Activated naive CD8-positive, alpha-beta T cell treated with anti-CD3 and anti-CD28 coated beads, Interleukin-2, amount 10 ng/mL, durations not matched to agents 7 days and 5 days (primary cell): ENCODE results near the gene DNAH14. TPM values are rescaled to one million over a fixed set of nuclear protein-coding genes. Genes with fewer than 3 reads are reported as not detected.
"Not testable (repeated sequence)": the region's sequence is repeated elsewhere in the genome, so short reads cannot be mapped to it uniquely, and the experiment has no call there.

Experiments
- ATAC-seq: fragments of 150-1000 bp; cut with Tn5 transposase; one replicate; pipeline ENCODE4 v1.10.0; 2021; ENCODE audit warnings: low read depth, moderate library complexity
- POLR2A ChIA-PET: fragments of 350-600 bp; sonication (Branson Sonifier 250); formaldehyde crosslinking; loops from one replicate; lab custom pipeline; 2021; ENCODE audit warnings: antibody characterized with exemption; lab: Charles Lee
- DNase-seq: peaks from one replicate; pipeline ENCODE4 v3.0.0; 2021
- H3K27ac Mint-ChIP-seq: one replicate; pipeline ENCODE4 v1.8.0; 2022; ENCODE audit warnings: mild to moderate bottlenecking, mixed read lengths
- H3K27me3 Mint-ChIP-seq: one replicate; pipeline ENCODE4 v1.8.0; 2022; ENCODE audit warnings: mild to moderate bottlenecking, moderate library complexity, mixed read lengths
- H3K36me3 Mint-ChIP-seq: one replicate; pipeline ENCODE4 v1.8.0; 2021; ENCODE audit warnings: mild to moderate bottlenecking, mixed read lengths
- H3K4me1 Mint-ChIP-seq: one replicate; pipeline ENCODE4 v1.8.0; 2021; ENCODE audit warnings: mixed read lengths
- H3K4me3 Mint-ChIP-seq: one replicate; pipeline ENCODE4 v1.8.0; 2022; ENCODE audit warnings: mild to moderate bottlenecking, moderate library complexity, mixed read lengths
- H3K9me3 Mint-ChIP-seq: one replicate; pipeline ENCODE4 v1.8.0; 2021; ENCODE audit warnings: mixed read lengths
- total RNA-seq, 2 experiments: library from RNA; stranded (reverse); gene quantifications; one replicate each; pipeline ENCODE4 v1.2.3, GENCODE V29; 2021

The DNAH14 gene
- total RNA-seq, 2 experiments from 2014 or later: not detected

- no peaks in the 10 kb centered on the region for H3K36me3 Mint-ChIP-seq
- ATAC-seq (no peak), DNase-seq (no peak)
- H3K4me3 Mint-ChIP-seq: no peak overlapping the region
- H3K27ac Mint-ChIP-seq: no peak overlapping the region
- H3K9me3 Mint-ChIP-seq: peaks cover 1% of the 10 kb centered on the region
- POLR2A ChIA-PET: no interaction called here
- no peaks in the 10 kb centered on the region for H3K4me1 Mint-ChIP-seq
- no peaks in the 10 kb centered on the region for H3K27me3 Mint-ChIP-seq
These were observed 134.2 kb downstream of the DNAH14 start for GRCh38 chr1:225063722-225064121.

GRCh38 chr1:225070972-225071371, 141.5 kb downstream of the DNAH14 start:
- POLR2A ChIA-PET: no interaction called here
- Mint-ChIP-seq H3K36me3 (no peaks in the 10 kb centered on the region), H3K27me3 (no peaks in the 10 kb centered on the region), H3K27ac (no peak overlapping the region), H3K9me3 (peaks cover 16% of the 10 kb centered on the region), H3K4me3 (no peak overlapping the region), H3K4me1 (no peaks in the 10 kb centered on the region)
- DNase-seq: no peak
- no peak for ATAC-seq

- H3K4me1 Mint-ChIP-seq: no peaks in the 10 kb centered on the region
- H3K27me3 Mint-ChIP-seq: no peaks in the 10 kb centered on the region
- no peak overlapping the region for H3K4me3 Mint-ChIP-seq
- no peak overlapping the region for H3K27ac Mint-ChIP-seq
- H3K36me3 Mint-ChIP-seq: no peaks in the 10 kb centered on the region
- H3K9me3 Mint-ChIP-seq: no peaks in the 10 kb centered on the region
- DNase-seq: no peak
- no peak for ATAC-seq
- POLR2A ChIA-PET: no interaction called here
These were observed 167.7 kb downstream of the DNAH14 start for GRCh38 chr1:225097175-225097574.

GRCh38 chr1:225111000-225111399, 181.5 kb downstream of the DNAH14 start:
- Mint-ChIP-seq H3K27ac (no peak overlapping the region), H3K36me3 (no peaks in the 10 kb centered on the region), H3K27me3 (no peaks in the 10 kb centered on the region), H3K4me1 (no peaks in the 10 kb centered on the region), H3K9me3 (no peaks in the 10 kb centered on the region), H3K4me3 (no peak overlapping the region)
- POLR2A ChIA-PET: no interaction called here
- DNase-seq (no peak), ATAC-seq (no peak)

- Mint-ChIP-seq H3K4me3 (no peak overlapping the region), H3K9me3 (no peaks in the 10 kb centered on the region), H3K36me3 (no peaks in the 10 kb centered on the region), H3K27me3 (no peaks in the 10 kb centered on the region), H3K27ac (no peak overlapping the region), H3K4me1 (no peaks in the 10 kb centered on the region)
- POLR2A ChIA-PET: no interaction called here
- ATAC-seq (no peak), DNase-seq (no peak)
These were observed 183.8 kb downstream of the DNAH14 start for GRCh38 chr1:225113265-225113664.

- no peaks in the 10 kb centered on the region for H3K27me3 Mint-ChIP-seq
- no peak for ATAC-seq
These were observed 185.0 kb downstream of the DNAH14 start for GRCh38 chr1:225114354-225114990.

GRCh38 chr1:225119307-225119706, 189.8 kb downstream of the DNAH14 start:
- Mint-ChIP-seq H3K4me3 (no peak overlapping the region), H3K27ac (no peak overlapping the region), H3K36me3 (no peaks in the 10 kb centered on the region), H3K27me3 (peaks cover 4% of the 10 kb centered on the region), H3K4me1 (no peaks in the 10 kb centered on the region), H3K9me3 (no peaks in the 10 kb centered on the region)
- ATAC-seq (no peak), DNase-seq (no peak)
- POLR2A ChIA-PET: no interaction called here

More at GRCh38 chr1:225114354-225114990, 185.0 kb downstream of the DNAH14 start:
- H3K36me3 Mint-ChIP-seq: no peaks in the 10 kb centered on the region
- DNase-seq: no peak
- no peak overlapping the region for H3K4me3 Mint-ChIP-seq
- H3K27ac Mint-ChIP-seq: no peak overlapping the region
- no peaks in the 10 kb centered on the region for H3K4me1 Mint-ChIP-seq
- H3K9me3 Mint-ChIP-seq: no peaks in the 10 kb centered on the region
- POLR2A ChIA-PET: no interaction called here

GRCh38 chr1:225121095-225121494, 191.6 kb downstream of the DNAH14 start:
- DNase-seq (no peak), ATAC-seq (no peak)
- POLR2A ChIA-PET: no interaction called here
- no peaks in the 10 kb centered on the region for H3K36me3 Mint-ChIP-seq
- H3K9me3 Mint-ChIP-seq: no peaks in the 10 kb centered on the region
- H3K27ac Mint-ChIP-seq: no peak overlapping the region
- no peak overlapping the region for H3K4me3 Mint-ChIP-seq
- H3K4me1 Mint-ChIP-seq: no peaks in the 10 kb centered on the region
- peaks cover 7% of the 10 kb centered on the region for H3K27me3 Mint-ChIP-seq

GRCh38 chr1:225131869-225132268, 202.4 kb downstream of the DNAH14 start:
- no peaks in the 10 kb centered on the region for H3K4me1 Mint-ChIP-seq
- H3K9me3 Mint-ChIP-seq: peaks cover 5% of the 10 kb centered on the region
- POLR2A ChIA-PET: no interaction called here
- no peak overlapping the region for H3K4me3 Mint-ChIP-seq
- H3K36me3 Mint-ChIP-seq: no peaks in the 10 kb centered on the region
- no peak for DNase-seq
- no peaks in the 10 kb centered on the region for H3K27me3 Mint-ChIP-seq
- no peak overlapping the region for H3K27ac Mint-ChIP-seq
- ATAC-seq: no peak

- ATAC-seq (no peak), DNase-seq (no peak)
- no peak overlapping the region for H3K27ac Mint-ChIP-seq
- no peak overlapping the region for H3K4me3 Mint-ChIP-seq
- H3K36me3 Mint-ChIP-seq: no peaks in the 10 kb centered on the region
- peaks cover 7% of the 10 kb centered on the region for H3K9me3 Mint-ChIP-seq
- POLR2A ChIA-PET: no interaction called here
- no peaks in the 10 kb centered on the region for H3K4me1 Mint-ChIP-seq
- no peaks in the 10 kb centered on the region for H3K27me3 Mint-ChIP-seq
These were observed 208.5 kb downstream of the DNAH14 start for GRCh38 chr1:225137976-225138375.

GRCh38 chr1:225143001-225143400, 213.5 kb downstream of the DNAH14 start:
- no peak for ATAC-seq
- POLR2A ChIA-PET: no interaction called here
- H3K4me3 Mint-ChIP-seq: no peak overlapping the region

GRCh38 chr1:225146478-225146877, 217.0 kb downstream of the DNAH14 start:
- ATAC-seq (no peak), DNase-seq (no peak)
- Mint-ChIP-seq H3K4me3 (no peak overlapping the region), H3K27ac (no peak overlapping the region), H3K9me3 (no peaks in the 10 kb centered on the region), H3K27me3 (peaks cover 5% of the 10 kb centered on the region), H3K4me1 (no peaks in the 10 kb centered on the region), H3K36me3 (no peaks in the 10 kb centered on the region)
- POLR2A ChIA-PET: no interaction called here

More at GRCh38 chr1:225143001-225143400, 213.5 kb downstream of the DNAH14 start:
- DNase-seq: no peak
- Mint-ChIP-seq H3K27me3 (peaks cover 5% of the 10 kb centered on the region), H3K9me3 (peaks cover 2% of the 10 kb centered on the region), H3K27ac (no peak overlapping the region), H3K36me3 (no peaks in the 10 kb centered on the region), H3K4me1 (no peaks in the 10 kb centered on the region)

- H3K4me1 Mint-ChIP-seq, POLR2A ChIA-PET, ATAC-seq, H3K4me3 Mint-ChIP-seq, DNase-seq, H3K9me3 Mint-ChIP-seq, H3K36me3 Mint-ChIP-seq, H3K27me3 Mint-ChIP-seq, H3K27ac Mint-ChIP-seq: not testable (repeated sequence)
These were observed 218.3 kb downstream of the DNAH14 start for GRCh38 chr1:225147791-225148190.

GRCh38 chr1:225152061-225152460, 222.6 kb downstream of the DNAH14 start:
- no peak for ATAC-seq
- Mint-ChIP-seq H3K4me3 (no peak overlapping the region), H3K27me3 (peaks cover 8% of the 10 kb centered on the region), H3K4me1 (peaks cover 7% of the 10 kb centered on the region), H3K36me3 (no peaks in the 10 kb centered on the region), H3K9me3 (no peaks in the 10 kb centered on the region), H3K27ac (no peak overlapping the region)
- DNase-seq: no peak
- POLR2A ChIA-PET: no interaction called here
